ENCODE results near the gene HTT. TPM values are rescaled to one million over a fixed set of nuclear protein-coding genes. Genes with fewer than 3 reads are reported as not detected.

The HTT gene
- total RNA-seq, 4 donors from 2014 or later, result 37.6 to 78.7 (median 56.3) TPM

- DNase-seq (ENCODE audit: low spot score), result no peak
- TF ChIP-seq CTCF (IDR thresholded peaks at IDR 0.05), result no peak
- no peak for ATAC-seq (ENCODE audit: low FRiP score)
These were observed 202.5 kb downstream of the HTT start for GRCh38 chr4:3276986-3277385.

- DNase-seq (ENCODE audit: low spot score) (no peak), ATAC-seq (ENCODE audit: low FRiP score) (no peak)
- no peak for TF ChIP-seq CTCF (IDR thresholded peaks at IDR 0.05)
These were observed 206.0 kb downstream of the HTT start for GRCh38 chr4:3280466-3280865.

- DNase-seq (ENCODE audit: low spot score) (no peak), ATAC-seq (ENCODE audit: low FRiP score) (no peak)
- no peak for TF ChIP-seq CTCF (IDR thresholded peaks at IDR 0.05)
These were observed 209.0 kb downstream of the HTT start for GRCh38 chr4:3283483-3283882.

- no peak for DNase-seq (ENCODE audit: low spot score)
These were observed 209.4 kb downstream of the HTT start for GRCh38 chr4:3283916-3284315.

GRCh38 chr4:3284734-3285557 lies 210.5 kb downstream of the HTT start:
- no peak for ATAC-seq (ENCODE audit: low FRiP score)
- no peak for DNase-seq (ENCODE audit: low spot score)
- TF ChIP-seq CTCF (IDR thresholded peaks at IDR 0.05), result no peak

More at GRCh38 chr4:3283916-3284315, 209.4 kb downstream of the HTT start:
- no peak for TF ChIP-seq CTCF (IDR thresholded peaks at IDR 0.05)
- no peak for ATAC-seq (ENCODE audit: low FRiP score)

- no peak for DNase-seq (ENCODE audit: low spot score)
- no peak for TF ChIP-seq CTCF (IDR thresholded peaks at IDR 0.05)
- ATAC-seq (ENCODE audit: low FRiP score), result no peak
These were observed 211.3 kb downstream of the HTT start for GRCh38 chr4:3285558-3286334.

Measured in omental fat pad (tissue), 4 donors.